ENCODE results near the gene DLEC1. TPM values are rescaled to one million over a fixed set of nuclear protein-coding genes. Genes with fewer than 3 reads are reported as not detected.
"Not testable (repeated sequence)": the region's sequence is repeated elsewhere in the genome, so short reads cannot be mapped to it uniquely, and the experiment has no call there.

The DLEC1 gene
- total and polyA plus RNA-seq, 2 experiments from 2014 or later = 0.15 TPM; not detected in 1

GRCh38 chr3:38155825-38156224 lies 116.8 kb downstream of the DLEC1 start:
- Histone ChIP-seq H3K4me3 (no peak overlapping the region), H3K79me2 (ENCODE audit: insufficient read depth) (no peaks in the 10 kb centered on the region), H3K9me2 (ENCODE audit: insufficient read depth) (no peaks in the 10 kb centered on the region), H3F3A (ENCODE audit: insufficient read depth) (peaks cover 29% of the 10 kb centered on the region), H3K4me1 (ENCODE audit: insufficient read depth) (peaks cover 21% of the 10 kb centered on the region), H3K27ac (no peak overlapping the region), H4K20me1 (ENCODE audit: insufficient read depth) (no peaks in the 10 kb centered on the region), H3K9me3 (ENCODE audit: low read depth) (no peaks in the 10 kb centered on the region), H3K4me2 (ENCODE audit: unreplicated experiment) (no peak overlapping the region), H3K27me3 (replicated peaks; ENCODE audit: insufficient read depth) (no peaks in the 10 kb centered on the region), H3K9ac (no peak overlapping the region), H2AFZ (no peak overlapping the region), H3K36me3 (ENCODE audit: low read depth) (no peaks in the 10 kb centered on the region)
- in situ Hi-C loops (cut with MboI) = no loop called here
- DNase-seq = no peak
- 91 to 92% methylated on average over 2 of the region's 2 CpGs for WGBS, 2 experiments (ENCODE audit: low coverage in 1 of 2, low lambda C conversion rate in 2 of 2, missing lambda C conversion rate in 2 of 2)
- TF ChIP-seq EZH2 (IDR thresholded peaks at IDR 0.05; ENCODE audit: insufficient read depth, poor library complexity, severe bottlenecking) = no peak
- no peak for TF ChIP-seq EZH2phosphoT487 (IDR thresholded peaks at IDR 0.05; ENCODE audit: insufficient read depth, low read depth)

GRCh38 chr3:38157117-38157516 lies 118.1 kb downstream of the DLEC1 start:
- TF ChIP-seq EZH2 (IDR thresholded peaks at IDR 0.05; ENCODE audit: insufficient read depth, poor library complexity, severe bottlenecking) (no peak), EZH2phosphoT487 (IDR thresholded peaks at IDR 0.05; ENCODE audit: insufficient read depth, low read depth) (no peak)
- Histone ChIP-seq H3K4me2 (ENCODE audit: unreplicated experiment) (no peak overlapping the region), H3K9me3 (ENCODE audit: low read depth) (no peaks in the 10 kb centered on the region), H3K79me2 (ENCODE audit: insufficient read depth) (no peaks in the 10 kb centered on the region), H3K9ac (no peak overlapping the region), H3F3A (ENCODE audit: insufficient read depth) (peaks cover 20% of the 10 kb centered on the region), H4K20me1 (ENCODE audit: insufficient read depth) (no peaks in the 10 kb centered on the region), H3K27me3 (replicated peaks; ENCODE audit: insufficient read depth) (no peaks in the 10 kb centered on the region), H2AFZ (no peak overlapping the region), H3K36me3 (ENCODE audit: low read depth) (no peaks in the 10 kb centered on the region), H3K27ac (no peak overlapping the region), H3K4me3 (no peak overlapping the region), H3K9me2 (ENCODE audit: insufficient read depth) (no peaks in the 10 kb centered on the region), H3K4me1 (ENCODE audit: insufficient read depth) (peaks cover 13% of the 10 kb centered on the region)
- in situ Hi-C loops (cut with MboI) = no loop called here
- 91 to 93% methylated on average over 2 of the region's 2 CpGs for WGBS, 2 experiments (ENCODE audit: low coverage in 1 of 2, low lambda C conversion rate in 2 of 2, missing lambda C conversion rate in 2 of 2)
- no peak for DNase-seq

GRCh38 chr3:38157595-38157994 lies 118.6 kb downstream of the DLEC1 start:
- Histone ChIP-seq H3K27me3 (replicated peaks; ENCODE audit: insufficient read depth) (no peaks in the 10 kb centered on the region), H3F3A (ENCODE audit: insufficient read depth) (peaks cover 17% of the 10 kb centered on the region), H3K9ac (no peak overlapping the region), H3K4me2 (ENCODE audit: unreplicated experiment) (no peak overlapping the region), H3K27ac (no peak overlapping the region), H3K79me2 (ENCODE audit: insufficient read depth) (no peaks in the 10 kb centered on the region), H3K36me3 (ENCODE audit: low read depth) (no peaks in the 10 kb centered on the region), H4K20me1 (ENCODE audit: insufficient read depth) (no peaks in the 10 kb centered on the region), H3K4me1 (ENCODE audit: insufficient read depth) (peaks cover 13% of the 10 kb centered on the region), H2AFZ (no peak overlapping the region), H3K9me3 (ENCODE audit: low read depth) (no peaks in the 10 kb centered on the region), H3K9me2 (ENCODE audit: insufficient read depth) (no peaks in the 10 kb centered on the region), H3K4me3 (no peak overlapping the region)
- 68 to 73% methylated on average over 3 of the region's 3 CpGs for WGBS, 2 experiments (ENCODE audit: low coverage in 1 of 2, low lambda C conversion rate in 2 of 2, missing lambda C conversion rate in 2 of 2)
- no peak for TF ChIP-seq EZH2 (IDR thresholded peaks at IDR 0.05; ENCODE audit: insufficient read depth, poor library complexity, severe bottlenecking)
- TF ChIP-seq EZH2phosphoT487 (IDR thresholded peaks at IDR 0.05; ENCODE audit: insufficient read depth, low read depth) = no peak
- peak; percentile 15 for DNase-seq
- in situ Hi-C loops (cut with MboI) = no loop called here

- H4K20me1 ChIP-seq (ENCODE audit: insufficient read depth) = no peaks in the 10 kb centered on the region
- H3K4me2 ChIP-seq (ENCODE audit: unreplicated experiment) = no peak overlapping the region
- in situ Hi-C loops (cut with MboI) = no loop called here
- TF ChIP-seq EZH2phosphoT487 (IDR thresholded peaks at IDR 0.05; ENCODE audit: insufficient read depth, low read depth) (no peak), EZH2 (IDR thresholded peaks at IDR 0.05; ENCODE audit: insufficient read depth, poor library complexity, severe bottlenecking) (no peak)
- H3K79me2 ChIP-seq (ENCODE audit: insufficient read depth) = no peaks in the 10 kb centered on the region
- H3K27me3 ChIP-seq (replicated peaks; ENCODE audit: insufficient read depth) = no peaks in the 10 kb centered on the region
- no peak for DNase-seq
- H3F3A ChIP-seq (ENCODE audit: insufficient read depth) = peaks cover 13% of the 10 kb centered on the region
- H3K9ac ChIP-seq = no peak overlapping the region
- H3K4me1 ChIP-seq (ENCODE audit: insufficient read depth) = peaks cover 13% of the 10 kb centered on the region
- H3K4me3 ChIP-seq = no peak overlapping the region
- H2AFZ ChIP-seq = no peak overlapping the region
- H3K9me2 ChIP-seq (ENCODE audit: insufficient read depth) = no peaks in the 10 kb centered on the region
- no peaks in the 10 kb centered on the region for H3K9me3 ChIP-seq (ENCODE audit: low read depth)
- 77 to 84% methylated on average over 5 of the region's 5 CpGs for WGBS, 2 experiments (ENCODE audit: low coverage in 1 of 2, low lambda C conversion rate in 2 of 2, missing lambda C conversion rate in 2 of 2)
- H3K36me3 ChIP-seq (ENCODE audit: low read depth) = no peaks in the 10 kb centered on the region
- H3K27ac ChIP-seq = no peak overlapping the region
These were observed 119.5 kb downstream of the DLEC1 start for GRCh38 chr3:38158472-38158871.

GRCh38 chr3:38160704-38161103 lies 121.7 kb downstream of the DLEC1 start:
- H3K4me2 ChIP-seq (ENCODE audit: unreplicated experiment); in situ Hi-C loops (cut with MboI); H3K79me2 ChIP-seq (ENCODE audit: insufficient read depth); H3K9me2 ChIP-seq (ENCODE audit: insufficient read depth); H3K9ac ChIP-seq; H3K27me3 ChIP-seq (replicated peaks; ENCODE audit: insufficient read depth); H4K20me1 ChIP-seq (ENCODE audit: insufficient read depth); H2AFZ ChIP-seq; H3K4me1 ChIP-seq (ENCODE audit: insufficient read depth); H3K27ac ChIP-seq; DNase-seq; H3K36me3 ChIP-seq (ENCODE audit: low read depth); H3K4me3 ChIP-seq; H3K9me3 ChIP-seq (ENCODE audit: low read depth): not testable (repeated sequence)
- WGBS, 2 experiments (ENCODE audit: low coverage in 1 of 2, low lambda C conversion rate in 2 of 2, missing lambda C conversion rate in 2 of 2) = 91% methylated on average over 11 of the region's 11 CpGs
- 0 out of 2 replicates have a peak, but pooled peaks cover 11% of the 10 kb centered on the region for H3F3A ChIP-seq (ENCODE audit: insufficient read depth)
